Renal cortical epithelial cell (primary cell): ENCODE measurements around the gene SRSF12. TPM values are rescaled to one million over a fixed set of nuclear protein-coding genes. Genes with fewer than 3 reads are reported as not detected.

Experiments used
- DNase-seq: peaks from one replicate; pipeline ENCODE4 v3.0.0-alpha.2; 2011; ENCODE audit warnings: low read depth
- total RNA-seq: library from RNA; depleted of rRNA; stranded (reverse); fragments of >200 nt; gene quantifications from 2 replicates; pipeline ENCODE4 v1.2.3, GENCODE V29; 2014

The SRSF12 gene
- total RNA-seq, result 4.0 and 5.7 TPM in 2 replicates

GRCh38 chr6:89117211-89118108 is at the start of gene SRSF12:
SRSF12 (minus strand) TSS chr6:89118071; CDS start chr6:89117887, 184 bp downstream.
- no peak for DNase-seq

DNA sequence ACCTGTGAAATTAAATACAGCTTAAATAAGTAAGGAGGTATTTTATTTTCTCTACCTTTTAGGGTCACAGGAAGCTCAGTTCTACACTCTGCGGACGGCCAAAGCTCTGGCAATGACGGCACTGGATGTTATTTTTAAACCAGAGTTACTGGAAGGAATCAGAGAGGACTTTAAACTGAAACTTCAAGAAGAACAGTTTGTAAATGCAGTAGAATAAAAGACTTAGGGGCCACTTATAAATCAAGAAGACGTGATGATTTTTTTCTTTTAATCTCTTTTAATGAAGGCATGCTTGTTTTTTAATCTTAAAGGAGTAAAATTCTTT is 44.1 kb upstream of the SRSF12 start:
- no peak for DNase-seq

DNA sequence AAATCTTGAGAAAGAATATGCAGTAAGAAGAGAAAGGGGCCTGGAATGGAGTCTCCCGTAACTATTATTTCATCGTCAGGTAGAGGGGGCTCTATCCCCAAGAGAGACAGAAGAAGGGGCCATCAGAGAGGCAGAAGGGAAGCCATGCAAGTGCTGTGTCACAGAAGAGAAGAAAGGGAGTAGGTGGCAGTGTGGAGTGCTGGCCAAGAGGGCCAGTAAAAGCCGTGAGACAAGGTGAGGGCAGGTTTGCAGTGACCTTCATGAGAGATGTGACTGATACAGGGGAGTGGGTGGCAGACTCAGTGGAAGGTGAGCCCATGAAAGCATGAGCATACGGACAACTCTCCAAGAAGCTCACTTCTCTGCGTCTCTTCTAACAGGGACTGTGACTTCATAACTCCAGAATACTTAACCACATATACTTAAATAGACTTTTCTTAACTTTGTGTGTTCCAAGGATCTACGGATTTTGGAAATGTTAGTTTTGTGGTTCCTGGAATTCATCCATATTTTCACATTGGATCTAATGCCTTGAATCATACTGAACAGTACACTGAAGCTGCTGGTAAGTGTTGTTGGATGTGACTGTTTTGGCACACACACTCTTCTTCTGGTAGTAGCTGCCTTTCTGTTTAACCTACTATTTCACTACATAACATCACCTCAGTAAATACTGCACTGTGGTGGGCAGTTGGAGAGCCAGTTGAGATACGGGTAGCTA is 43.6 kb upstream of the SRSF12 start:
- DNase-seq, result no peak

- no peak for DNase-seq
Observed at GRCh38 chr6:89160331-89161092, 42.6 kb upstream of the SRSF12 start.

GRCh38 chr6:89154131-89154530 is 36.3 kb upstream of the SRSF12 start:
- no peak for DNase-seq

DNA sequence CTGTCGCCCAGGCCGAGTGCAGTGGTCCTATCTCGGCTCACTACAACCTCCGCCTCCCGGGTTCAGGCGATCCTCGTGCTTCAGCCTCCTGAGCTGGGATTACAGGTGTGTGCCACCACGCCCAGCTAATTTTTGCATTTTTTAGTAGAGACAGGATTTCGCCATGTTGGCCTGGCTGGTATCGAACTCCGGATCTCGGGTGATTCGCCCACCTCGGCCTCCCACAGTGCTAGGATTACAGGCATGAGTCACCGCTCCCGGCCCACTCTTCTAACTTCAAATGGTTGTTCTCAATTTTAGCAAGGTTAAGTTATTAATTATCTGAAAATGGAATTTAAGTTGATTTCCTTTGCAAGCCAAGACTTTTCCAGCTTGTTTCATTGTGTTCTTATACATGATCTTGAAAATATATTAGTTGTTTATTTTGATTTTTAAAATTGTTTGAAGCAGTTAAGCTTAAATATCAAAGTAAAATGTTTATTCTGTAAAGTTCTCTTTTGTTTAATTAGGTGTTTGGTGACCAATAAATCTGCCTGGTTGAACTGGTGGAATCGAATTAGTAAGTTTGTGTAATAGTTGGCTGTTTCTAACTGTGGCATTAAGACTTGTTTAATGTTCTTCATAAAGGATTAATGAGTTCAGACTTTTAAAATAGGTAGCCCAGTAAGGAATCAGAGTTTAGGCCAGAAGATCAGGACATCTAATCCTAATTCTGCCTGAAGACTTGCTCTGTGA is 30.3 kb upstream of the SRSF12 start:
- peak; percentile 51 for DNase-seq

GRCh38 chr6:89146718-89147700 is 29.1 kb upstream of the SRSF12 start:
- DNase-seq, result peak; percentile 80

- no peak for DNase-seq
Observed at GRCh38 chr6:89145956-89146717, 28.3 kb upstream of the SRSF12 start, which contains the start of gene PM20D2. PM20D2 (plus strand) TSS chr6:89146055; CDS start chr6:89146145, 90 bp downstream.

- DNase-seq, result peak; percentile 41
Observed at GRCh38 chr6:89145091-89145955, 27.5 kb upstream of the SRSF12 start.

- DNase-seq, result no peak
Observed at GRCh38 chr6:89144354-89144906, 26.6 kb upstream of the SRSF12 start.

DNA sequence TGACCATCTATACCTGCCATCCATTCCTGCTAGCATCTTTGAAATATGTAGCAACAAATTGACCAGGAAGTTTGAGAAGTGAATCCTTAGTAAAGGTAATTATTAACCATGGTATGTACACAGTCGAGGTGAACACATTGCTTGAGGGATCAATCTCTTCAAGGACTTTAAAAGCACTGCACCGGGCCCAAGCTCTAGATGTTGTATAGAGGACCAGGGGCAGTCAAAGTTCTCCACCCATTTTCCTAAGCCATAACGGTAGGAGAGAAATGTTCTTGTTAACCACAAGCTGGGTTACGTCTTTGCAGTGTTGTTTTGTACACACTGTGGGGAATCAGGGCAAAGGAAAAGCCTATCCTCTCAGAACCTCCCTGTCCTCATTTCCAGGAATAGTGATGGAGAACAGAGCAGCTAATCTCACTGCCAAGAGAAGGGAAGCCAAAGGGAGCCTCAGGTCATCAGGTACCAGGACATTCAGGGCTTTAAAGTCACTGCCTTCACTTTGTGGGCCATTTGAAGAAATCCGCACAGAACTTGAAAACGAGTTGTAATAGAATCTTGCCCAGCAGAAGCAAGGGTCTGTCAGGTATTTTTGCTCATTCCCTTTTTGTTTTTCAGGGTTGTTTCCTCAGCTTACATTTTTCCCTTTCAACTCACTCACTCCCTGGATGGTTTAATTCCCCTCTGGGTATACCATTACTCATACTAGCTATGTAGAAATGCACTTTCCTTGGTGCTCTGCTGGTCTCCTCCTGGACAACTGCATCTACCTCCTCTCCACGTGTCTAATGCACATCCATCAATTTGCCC is 22.7 kb upstream of the SRSF12 start:
- DNase-seq, result peak; percentile 79

DNA sequence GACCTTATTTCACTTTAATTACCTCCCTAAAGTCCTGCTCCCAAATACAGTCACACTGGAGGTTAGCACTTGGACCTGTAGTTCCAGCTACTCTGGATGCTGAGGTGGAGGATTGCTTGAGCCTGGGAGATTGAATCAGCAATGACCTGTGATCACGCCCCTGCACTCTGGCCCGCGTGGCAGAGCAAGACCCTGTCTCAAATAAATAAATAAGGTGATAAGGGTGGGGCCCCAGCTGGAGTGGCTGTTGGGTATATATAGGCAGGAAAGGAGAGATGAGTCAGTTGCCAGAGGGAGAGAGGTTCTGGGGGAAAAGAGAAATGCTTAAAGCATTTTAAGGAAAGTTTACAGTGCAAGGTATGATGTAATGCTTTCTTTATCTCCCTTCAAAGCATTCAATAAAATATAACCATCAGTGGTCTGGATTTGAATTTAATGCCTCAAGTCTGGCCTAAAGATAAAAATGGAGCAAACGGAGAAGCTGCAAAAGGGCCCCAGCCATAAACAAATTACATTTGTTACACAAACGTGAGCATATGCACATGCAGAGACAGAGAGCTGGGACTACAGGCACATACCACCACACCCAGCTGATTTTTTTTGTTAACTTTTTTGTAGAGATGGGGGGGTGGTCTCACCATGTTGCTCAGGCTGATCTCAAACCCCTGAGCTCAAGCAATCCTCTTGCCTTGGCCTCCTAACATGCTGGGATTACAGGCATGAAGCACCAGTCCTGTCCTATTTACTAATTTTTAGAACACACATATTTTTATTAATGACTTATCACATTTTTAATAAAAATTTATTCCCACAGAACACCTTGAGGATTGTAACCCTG is 21.9 kb upstream of the SRSF12 start:
- DNase-seq, result peak; percentile 18

GRCh38 chr6:89138173-89138572 is 20.3 kb upstream of the SRSF12 start:
- no peak for DNase-seq

- DNase-seq, result no peak
Observed at GRCh38 chr6:89134723-89135122, 16.9 kb upstream of the SRSF12 start.

GRCh38 chr6:89133981-89134380 is 16.1 kb upstream of the SRSF12 start:
- no peak for DNase-seq

- DNase-seq, result no peak
Observed at GRCh38 chr6:89132057-89132456, 14.2 kb upstream of the SRSF12 start.
